ENCODE data around the gene MNAT1. TPM values are rescaled to one million over a fixed set of nuclear protein-coding genes. Genes with fewer than 3 reads are reported as not detected.

The MNAT1 gene
- total and polyA plus RNA-seq, 8 donors, result 21.6 to 39.0 (median 34.8) TPM

GRCh38 chr14:60859525-60859924, 125.0 kb downstream of the MNAT1 start:
- intact Hi-C loops (cut with DNase I), result no loop called here
- peaks cover 0 to 11% of the 10 kb centered on the region in 2 donors for H3K9me3 ChIP-seq
- ATAC-seq (no peak), DNase-seq (no peak)
- TF ChIP-seq CTCF (IDR thresholded peaks at IDR 0.05), result no peak
- H3K4me3 ChIP-seq, result no peak overlapping the region
- H3K27me3 ChIP-seq, result no peaks in the 10 kb centered on the region
- no peak overlapping the region for H3K27ac ChIP-seq
- H3K36me3 ChIP-seq, result no peaks in the 10 kb centered on the region
- no peaks in the 10 kb centered on the region for H3K4me1 ChIP-seq

GRCh38 chr14:60861545-60862140, 127.1 kb downstream of the MNAT1 start:
- Histone ChIP-seq H3K27me3 (no peaks in the 10 kb centered on the region), H3K27ac (peak overlapping the region in 1 of 2 donors; percentile 49), H3K4me1 (no peaks in the 10 kb centered on the region), H3K36me3 (no peaks in the 10 kb centered on the region), H3K9me3 (peaks cover 0 to 11% of the 10 kb centered on the region in 2 donors), H3K4me3 (no peak overlapping the region)
- peak; percentile 71 for ATAC-seq
- intact Hi-C loops (cut with DNase I), result no loop called here
- TF ChIP-seq CTCF (IDR thresholded peaks at IDR 0.05), result no peak
- no peak for DNase-seq

GRCh38 chr14:60862283-60862682, 127.7 kb downstream of the MNAT1 start:
- Histone ChIP-seq H3K4me3 (no peak overlapping the region), H3K27ac (peak overlapping the region in 1 of 2 donors; percentile 49), H3K4me1 (no peaks in the 10 kb centered on the region), H3K36me3 (no peaks in the 10 kb centered on the region), H3K9me3 (peaks cover 0 to 5% of the 10 kb centered on the region in 2 donors), H3K27me3 (no peaks in the 10 kb centered on the region)
- ATAC-seq (peak; percentile 93), DNase-seq (peak in 3 of 4 donors; percentile 53 to 84 (median 58))
- intact Hi-C loops (cut with DNase I), result no loop called here
- TF ChIP-seq CTCF (IDR thresholded peaks at IDR 0.05), result no peak

DNA sequence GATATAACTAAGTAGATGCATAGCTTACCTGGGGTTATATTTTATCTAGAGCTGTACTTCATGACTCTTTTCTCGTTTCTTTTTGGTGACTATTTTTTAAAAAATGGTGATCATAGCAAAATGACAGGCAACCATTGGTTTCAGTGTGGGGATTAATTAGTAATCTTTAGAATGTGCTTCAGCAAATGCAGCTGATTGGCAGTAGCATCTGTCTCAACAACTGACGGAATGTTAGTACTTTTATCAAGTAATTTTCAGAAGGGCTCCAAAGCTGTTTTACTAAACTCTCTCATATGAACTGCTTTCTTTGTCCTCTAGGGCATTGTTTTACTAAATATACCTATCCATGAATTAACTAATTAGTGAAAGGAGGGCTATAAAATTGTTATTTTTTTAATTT, 128.7 kb downstream of the MNAT1 start:
- Histone ChIP-seq H3K27me3 (no peaks in the 10 kb centered on the region), H3K9me3 (no peaks in the 10 kb centered on the region), H3K4me1 (no peaks in the 10 kb centered on the region), H3K27ac (no peak overlapping the region), H3K36me3 (no peaks in the 10 kb centered on the region), H3K4me3 (no peak overlapping the region)
- DNase-seq (no peak), ATAC-seq (no peak)
- TF ChIP-seq CTCF (IDR thresholded peaks at IDR 0.05), result no peak
- intact Hi-C loops (cut with DNase I), result no loop called here

DNA sequence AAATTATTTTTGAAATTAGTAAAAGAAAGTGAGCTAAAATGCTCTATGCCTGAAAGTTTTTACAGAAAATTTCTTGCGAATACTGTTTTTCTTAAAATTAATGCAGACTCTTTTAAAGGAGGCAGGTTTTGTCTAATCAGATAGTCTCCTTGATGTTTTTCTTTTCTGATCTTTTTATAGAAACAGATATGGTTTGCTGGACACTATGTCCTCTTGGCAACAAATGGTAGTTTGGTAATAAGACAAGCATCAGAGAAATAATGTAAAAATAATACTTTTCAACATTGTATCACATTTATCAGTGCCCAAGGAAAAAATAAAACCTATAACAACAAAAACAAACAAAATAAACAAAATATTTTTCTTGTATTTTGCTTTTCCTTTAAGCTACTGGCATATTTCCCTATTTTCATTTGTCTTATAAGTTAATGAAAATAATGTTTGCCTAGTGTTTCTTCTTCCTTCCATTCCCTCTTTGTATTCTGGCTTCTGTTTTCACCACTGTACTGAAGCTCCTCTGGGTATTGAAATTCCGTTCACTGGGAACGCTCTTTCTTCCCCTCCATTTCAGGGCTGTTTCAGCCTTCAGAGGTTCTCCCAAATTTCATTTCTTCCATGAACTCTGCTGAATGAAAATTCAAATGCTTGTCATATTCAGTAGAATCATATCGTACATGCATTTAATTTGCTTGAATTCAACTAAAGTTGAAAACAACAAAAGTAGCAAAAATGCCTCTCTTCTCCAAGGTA, 131.0 kb downstream of the MNAT1 start:
- intact Hi-C loops (cut with DNase I), result no loop called here
- TF ChIP-seq CTCF (IDR thresholded peaks at IDR 0.05), result no peak
- Histone ChIP-seq H3K27ac (no peak overlapping the region), H3K27me3 (no peaks in the 10 kb centered on the region), H3K36me3 (no peaks in the 10 kb centered on the region), H3K4me3 (no peak overlapping the region), H3K4me1 (no peaks in the 10 kb centered on the region), H3K9me3 (no peaks in the 10 kb centered on the region)
- no peak for ATAC-seq
- DNase-seq, result no peak
